HL-60/S4 treated with retinoic acid at 250 ng/mL for 4 days and 3 days (cell line): Measurements from ENCODE around the gene KRT38.
"Not testable (repeated sequence)": the region's sequence is repeated elsewhere in the genome, so short reads cannot be mapped to it uniquely, and the experiment has no call there.

ENCODE experiments used
- in situ Hi-C: fragments of 300-500 bp; cut with MboI; formaldehyde crosslinking; loops from 2 replicates; pipeline ENCODE4 v1.7.0; 2022; ENCODE audit warnings: low sequenced_read_pairs

Gene KRT38

GRCh38 chr17:41396996-41397660, 43.7 kb downstream of the KRT38 start, which contains the start of gene KRT31:
KRT31 (minus strand) TSS chr17:41397608; CDS start chr17:41397539, 69 bp downstream.
- in situ Hi-C loops: no loop called here

GRCh38 chr17:41396340-41396739, 44.4 kb downstream of the KRT38 start:
- in situ Hi-C loops: no loop called here

- in situ Hi-C loops: no loop called here
Observed at GRCh38 chr17:41395611-41396010, 45.2 kb downstream of the KRT38 start.

- in situ Hi-C loops: not testable (repeated sequence)
Observed at GRCh38 chr17:41395044-41395443, 45.7 kb downstream of the KRT38 start.

DNA sequence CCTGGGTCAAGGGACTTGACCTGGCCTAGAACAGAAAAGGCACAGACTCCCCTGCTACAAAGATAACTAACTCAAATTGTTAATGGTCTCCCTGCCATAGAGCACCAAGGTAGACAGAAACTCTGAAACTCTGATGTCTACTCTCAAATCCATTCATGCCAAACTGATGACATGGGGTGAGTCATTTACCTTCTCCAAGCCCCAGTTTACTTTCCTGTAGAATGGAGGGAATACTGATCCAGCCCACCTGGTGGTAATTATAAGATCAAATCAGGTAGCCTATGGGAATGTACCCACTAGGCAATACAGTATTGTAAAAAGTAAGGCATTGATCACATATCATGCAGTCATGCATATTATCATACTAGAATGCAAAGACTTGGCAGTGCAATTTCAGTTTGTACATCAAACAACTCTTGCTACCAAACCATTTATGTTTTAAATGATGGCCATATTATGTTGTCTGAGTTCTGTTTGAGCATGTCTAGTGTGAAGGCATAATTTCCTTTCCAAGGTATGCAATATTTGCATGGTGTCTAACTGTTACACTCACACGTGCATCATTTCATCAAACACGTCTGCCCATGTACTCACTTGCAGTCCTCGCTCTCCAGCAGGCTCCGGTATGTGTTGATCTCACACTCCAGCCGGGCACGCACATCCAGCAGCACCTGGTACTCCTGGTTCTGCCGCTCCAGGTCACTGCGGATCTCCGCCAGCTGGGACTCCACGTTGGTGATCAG, 46.4 kb downstream of the KRT38 start:
- in situ Hi-C loops: no loop called here

DNA sequence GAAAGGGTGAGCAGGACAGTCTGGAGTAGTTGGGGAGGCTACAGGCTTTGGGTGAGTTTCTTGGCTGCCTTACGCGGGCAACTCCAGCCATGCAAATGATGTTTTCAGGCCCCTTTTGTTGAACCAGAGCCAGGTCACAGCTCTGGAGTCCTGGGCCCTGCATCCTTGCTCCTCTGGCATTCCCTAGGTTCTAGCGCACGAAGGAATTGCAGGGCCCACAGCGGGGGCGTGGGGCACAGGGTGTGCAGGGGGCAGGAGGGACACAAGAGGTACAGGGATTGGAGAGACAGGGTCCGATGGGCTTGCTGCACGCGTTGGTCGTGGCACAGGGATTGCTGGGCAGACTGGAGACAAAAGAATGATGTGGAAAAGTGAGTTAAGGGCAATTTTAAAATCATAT, 47.0 kb downstream of the KRT38 start:
- in situ Hi-C loops: no loop called here

- in situ Hi-C loops: no loop called here
Observed at GRCh38 chr17:41393294-41393693, 47.5 kb downstream of the KRT38 start.

DNA sequence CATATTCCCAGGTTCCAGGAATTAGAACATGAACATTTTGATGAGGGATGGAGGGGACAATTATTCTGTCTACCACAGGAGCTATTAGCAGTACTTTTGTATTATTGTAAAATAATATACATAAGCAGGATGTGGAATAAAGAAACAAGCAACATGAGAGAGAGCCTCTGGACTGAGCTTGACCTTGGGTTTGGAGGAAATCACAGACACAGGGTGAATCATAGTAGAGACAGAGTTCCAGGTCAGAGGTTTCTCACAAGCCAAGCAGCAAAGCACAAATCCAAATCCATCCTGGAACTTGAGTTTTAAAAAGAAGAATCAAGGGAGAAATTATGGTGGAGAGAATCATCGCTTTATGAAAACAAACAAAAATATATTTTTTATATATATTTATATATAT, 48.5 kb downstream of the KRT38 start:
- in situ Hi-C loops: no loop called here

DNA sequence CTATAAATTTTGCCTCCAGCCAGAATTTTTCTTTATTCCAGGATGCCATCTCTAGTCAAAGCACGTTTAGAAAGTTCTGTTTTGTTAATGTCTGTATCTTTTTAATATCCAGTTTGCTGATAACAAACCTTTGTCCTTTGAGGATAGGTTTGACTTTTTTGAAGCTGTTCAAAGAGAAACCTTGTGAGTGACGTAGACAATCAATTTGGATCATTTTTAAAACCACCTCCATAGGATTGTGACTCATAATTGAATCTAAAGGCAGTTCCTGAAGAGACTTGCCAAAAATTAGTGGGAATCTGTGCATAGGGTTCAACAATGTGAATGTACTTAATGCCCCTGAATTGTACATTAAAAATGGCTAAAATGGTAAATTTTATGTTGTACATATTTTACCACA, 49.2 kb downstream of the KRT38 start:
- in situ Hi-C loops: no loop called here

DNA sequence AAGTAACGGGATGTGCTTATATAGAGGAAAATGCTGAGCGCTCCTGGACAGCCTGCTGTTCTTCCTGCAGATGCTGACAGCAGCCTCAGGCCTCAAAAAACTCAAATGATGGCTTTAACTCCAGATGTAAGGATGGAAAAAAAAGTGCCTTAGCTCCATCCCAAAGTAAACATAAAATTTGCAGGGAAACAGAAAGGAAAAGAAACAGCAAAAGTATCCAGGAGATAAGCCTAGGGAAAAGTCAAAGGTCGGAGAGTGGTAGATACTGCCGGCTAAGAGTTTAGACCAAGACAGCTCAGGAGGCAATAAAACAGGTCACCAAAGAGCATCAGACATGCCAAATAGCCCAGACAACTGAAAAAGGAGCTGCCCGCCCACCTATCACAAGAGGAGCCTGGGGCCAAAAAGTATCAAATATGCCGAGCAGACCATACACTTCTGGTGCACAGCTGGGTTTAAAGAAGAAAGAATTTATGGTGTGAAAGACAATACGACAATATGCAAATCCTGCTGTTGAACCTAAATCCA, 50.3 kb downstream of the KRT38 start:
- in situ Hi-C loops: no loop called here

GRCh38 chr17:41387670-41388069, 53.1 kb downstream of the KRT38 start:
- in situ Hi-C loops: no loop called here

DNA sequence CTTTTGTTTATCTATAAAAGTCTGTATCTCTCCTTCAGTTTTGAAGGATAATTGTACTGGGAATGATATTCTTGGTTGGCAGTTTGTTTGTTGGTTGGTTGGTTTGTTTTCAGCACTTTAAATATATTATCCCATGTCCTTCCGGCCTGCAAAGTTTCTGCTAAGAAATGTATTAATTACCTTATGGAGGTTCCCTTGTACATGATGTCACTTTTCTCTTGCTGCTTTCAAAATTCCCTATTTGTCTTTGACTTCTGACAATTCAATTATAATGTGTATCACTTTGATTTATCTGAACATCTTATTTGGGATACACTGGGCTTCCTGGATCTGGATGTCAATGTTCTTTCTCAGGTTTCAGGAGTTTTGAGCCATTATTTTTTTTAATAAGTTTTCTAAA, 54.6 kb downstream of the KRT38 start:
- in situ Hi-C loops: no loop called here
